ENCODE results near the gene CHST11.

CHST11 gene

DNA sequence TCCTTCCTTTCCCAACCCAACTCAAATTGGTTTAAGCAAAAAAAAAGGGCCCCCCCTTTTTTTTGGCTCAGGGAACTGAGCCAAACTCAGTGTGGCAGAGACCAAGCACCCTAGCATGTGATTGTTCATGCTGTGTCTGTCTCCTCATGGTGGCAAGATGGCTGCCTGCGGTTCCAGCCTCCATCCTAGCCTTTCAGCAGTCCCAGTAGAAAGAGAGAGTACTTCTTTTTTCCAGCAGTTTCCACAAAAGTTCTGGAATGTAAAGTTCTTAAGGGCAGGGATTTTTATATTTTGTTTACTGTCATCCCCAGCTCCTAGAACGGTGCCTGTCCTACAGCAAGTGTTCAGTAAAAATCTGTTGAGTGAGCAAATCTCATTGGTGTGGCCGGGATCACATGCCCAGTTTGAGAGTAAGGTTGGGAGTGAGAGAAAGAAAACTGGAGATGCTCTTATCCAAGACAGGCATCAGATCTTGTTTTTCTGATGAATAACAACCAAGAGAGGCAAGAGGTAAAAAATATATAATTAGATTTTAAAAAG is 22.4 kb downstream of the CHST11 start:
- DNase-seq (ENCODE audit: extremely low read depth in 1 of 2, low read depth in 1 of 2), result no peak

DNA sequence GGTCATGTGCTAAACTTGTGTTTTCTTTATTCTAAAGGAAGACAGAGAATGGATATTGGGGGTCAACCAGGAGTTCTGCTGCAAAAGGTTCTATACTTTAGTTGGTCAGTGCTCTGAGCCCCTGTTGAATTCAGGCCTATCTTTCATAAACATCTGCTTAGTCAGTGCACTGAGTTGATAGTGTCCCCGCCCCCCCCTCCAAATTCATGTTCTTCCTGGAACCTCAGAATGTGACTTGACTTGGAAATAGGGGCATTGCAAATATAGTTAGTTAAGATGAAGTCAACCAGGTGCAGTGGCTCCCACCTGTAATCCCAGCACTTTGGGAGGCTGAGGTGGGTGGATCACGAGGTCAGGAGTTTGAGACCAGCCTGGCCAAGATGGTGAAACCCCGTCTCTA is 23.3 kb downstream of the CHST11 start:
- no peak for DNase-seq (ENCODE audit: extremely low read depth in 1 of 2, low read depth in 1 of 2)

DNA sequence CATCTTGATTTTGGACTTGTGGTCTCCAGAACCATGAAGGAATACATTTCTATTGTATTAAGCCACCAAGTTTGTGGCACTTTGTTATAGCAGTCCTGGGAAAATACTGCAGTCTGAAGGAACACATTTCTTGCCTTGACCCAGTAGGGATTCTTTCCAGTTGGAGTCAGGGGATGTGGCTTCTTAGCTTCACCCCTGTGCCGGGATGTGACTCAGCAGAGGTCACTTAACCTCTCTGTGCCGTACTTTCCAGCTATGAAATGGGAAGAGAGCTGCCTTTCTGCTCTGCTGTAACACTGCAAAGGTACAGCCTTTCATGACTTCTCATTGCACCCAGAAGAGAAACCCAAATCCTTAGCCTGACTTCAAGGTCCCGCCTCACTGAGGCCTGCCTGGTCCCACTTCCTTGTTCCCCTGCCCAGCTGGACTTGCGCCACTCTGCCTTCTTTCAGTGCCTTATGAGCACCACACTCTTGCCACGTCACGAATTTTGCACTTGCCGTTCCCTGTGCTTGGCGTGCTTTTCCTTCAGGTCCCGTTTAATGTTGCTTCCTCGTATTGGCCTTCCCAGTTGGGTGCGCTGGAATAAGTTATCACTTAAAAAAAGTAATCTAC is 24.2 kb downstream of the CHST11 start:
- no peak for DNase-seq (ENCODE audit: extremely low read depth in 1 of 2, low read depth in 1 of 2)

DNA sequence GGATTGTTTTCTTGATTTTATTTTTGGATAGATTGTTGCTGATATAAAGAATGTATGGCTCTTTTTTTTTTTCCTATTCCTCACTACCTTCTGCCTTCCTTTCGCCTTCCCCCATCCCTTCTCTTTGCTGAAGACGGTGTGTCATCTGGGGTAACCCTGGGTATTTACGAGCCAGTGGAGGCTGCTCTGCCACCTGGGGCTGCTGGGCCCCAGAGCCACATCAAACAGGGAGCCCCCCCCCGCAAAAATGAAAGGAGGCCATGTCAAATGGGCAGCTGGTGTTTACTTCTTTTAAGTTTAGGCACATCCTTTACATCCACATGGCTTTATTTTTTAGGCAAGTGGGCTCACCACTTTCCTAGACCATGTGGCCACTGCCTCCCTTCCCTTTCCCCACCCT is 25.4 kb downstream of the CHST11 start:
- no peak for DNase-seq (ENCODE audit: extremely low read depth in 1 of 2, low read depth in 1 of 2)

DNA sequence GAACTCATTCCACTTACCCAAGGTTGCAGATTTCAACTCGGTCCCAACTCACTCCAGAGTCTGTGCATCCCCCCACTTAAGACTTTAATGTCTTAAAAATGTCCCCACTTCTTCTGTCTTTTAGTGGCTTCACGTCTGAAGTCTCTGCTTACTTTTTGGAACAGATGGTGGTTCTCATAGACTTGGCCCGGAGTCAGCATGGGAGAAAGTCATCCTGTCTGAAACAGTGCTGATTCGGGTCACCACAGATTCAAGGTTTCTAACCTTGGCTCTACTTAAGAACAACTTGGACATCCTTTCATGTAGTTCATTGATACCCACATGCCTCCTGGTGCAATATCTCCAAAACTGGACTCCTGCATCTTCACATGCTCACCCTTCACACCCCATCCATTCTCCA is 26.0 kb downstream of the CHST11 start:
- no peak for DNase-seq (ENCODE audit: extremely low read depth in 1 of 2, low read depth in 1 of 2)

GRCh38 chr12:104484079-104484478 is 27.3 kb downstream of the CHST11 start:
- no peak for DNase-seq (ENCODE audit: extremely low read depth in 1 of 2, low read depth in 1 of 2)

DNA sequence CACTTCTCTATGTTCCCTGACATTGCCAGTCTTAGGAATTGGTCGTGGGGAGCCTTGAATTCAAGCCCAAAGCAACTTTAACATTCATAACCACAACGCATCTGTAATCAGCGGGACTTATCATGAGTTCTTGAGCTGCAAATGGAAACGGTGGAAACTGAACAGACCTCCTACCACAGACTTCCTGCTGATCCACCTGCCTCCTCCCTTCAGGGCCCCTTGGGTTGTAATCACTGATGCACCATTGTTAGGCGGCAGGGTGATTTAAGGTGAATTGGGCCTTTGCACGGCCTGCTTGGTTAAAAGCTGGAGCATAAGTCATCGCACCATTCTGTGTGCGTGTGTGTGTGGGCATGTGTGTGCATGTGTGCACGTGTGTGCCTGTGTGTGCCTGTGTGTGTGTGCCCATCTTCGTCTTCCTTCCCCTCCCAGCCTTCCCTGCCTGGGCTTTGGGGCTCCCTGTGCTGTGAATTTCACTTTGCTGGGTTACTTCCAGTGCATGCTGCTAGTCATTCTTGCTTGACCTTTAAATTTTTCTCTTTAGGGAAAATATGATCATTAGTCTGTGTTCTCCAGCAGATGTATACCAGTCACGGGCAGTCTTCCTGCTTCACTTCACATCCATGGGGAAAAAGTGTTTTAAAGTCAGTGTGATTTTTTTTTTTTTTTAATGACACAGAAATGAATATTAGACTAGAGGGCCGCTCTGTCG is 29.1 kb downstream of the CHST11 start:
- DNase-seq (ENCODE audit: extremely low read depth in 1 of 2, low read depth in 1 of 2), result no peak

DNA sequence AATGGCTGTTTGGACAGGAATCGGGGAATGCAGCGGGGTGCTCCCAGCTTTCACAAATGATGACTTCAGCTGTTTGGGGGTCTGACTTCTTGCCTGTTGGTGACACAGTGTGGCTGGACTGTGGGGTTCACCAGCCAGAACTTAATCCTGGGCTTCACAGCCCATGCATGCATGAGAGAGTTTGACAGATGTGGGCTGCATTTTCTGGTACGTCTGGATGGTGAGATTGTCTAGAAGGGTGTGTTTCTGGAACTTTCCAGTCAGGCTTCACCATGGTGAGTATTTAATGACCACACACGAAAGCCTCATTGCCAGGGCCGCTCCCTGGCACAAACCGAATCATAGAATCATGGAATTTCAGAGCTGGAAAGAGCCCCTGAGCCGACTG is 29.6 kb downstream of the CHST11 start:
- no peak for DNase-seq (ENCODE audit: extremely low read depth in 1 of 2, low read depth in 1 of 2)

DNA sequence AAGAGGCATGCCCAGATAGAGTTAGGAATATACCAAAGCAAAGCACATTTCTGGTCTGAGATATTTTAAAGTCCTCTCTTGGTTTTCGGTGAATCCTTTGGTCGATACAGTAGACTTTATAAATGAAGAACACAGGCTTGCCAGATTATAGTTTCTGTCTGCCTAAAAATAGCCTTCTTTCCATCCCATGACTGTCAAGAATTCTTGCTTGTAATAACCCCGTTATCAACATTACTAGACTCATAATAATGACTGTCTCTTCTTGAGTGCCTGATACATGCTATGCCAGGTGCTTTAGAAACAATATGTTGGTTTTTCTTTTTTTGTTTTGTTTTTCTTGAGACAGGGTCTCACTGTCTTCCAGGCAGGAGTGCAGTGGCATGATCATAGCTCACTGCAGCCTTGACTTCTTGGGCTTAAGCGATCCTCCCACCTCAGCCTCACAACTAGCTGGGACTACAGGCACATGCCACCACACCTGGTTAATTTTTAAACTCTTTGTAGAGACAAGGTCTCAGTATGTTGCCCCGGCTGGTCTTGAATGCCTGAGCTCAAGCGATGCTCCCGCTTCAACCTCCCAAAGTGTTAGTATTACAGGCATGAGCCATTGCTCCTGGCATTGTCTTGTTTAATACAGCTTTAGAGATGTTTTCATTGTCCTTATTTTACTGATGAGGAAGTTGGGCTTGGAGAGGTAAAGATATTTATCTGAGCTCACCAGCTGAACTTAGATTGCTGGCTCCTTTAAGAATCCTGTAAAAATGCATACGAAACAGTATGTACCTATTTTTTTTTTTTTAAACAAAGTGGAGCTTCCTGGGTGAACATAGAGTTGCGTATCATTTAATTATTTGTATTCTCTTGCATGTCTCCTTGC is 30.4 kb downstream of the CHST11 start:
- DNase-seq (ENCODE audit: extremely low read depth in 1 of 2, low read depth in 1 of 2), result no peak

- no peak for DNase-seq (ENCODE audit: extremely low read depth in 1 of 2, low read depth in 1 of 2)
These were observed 31.6 kb downstream of the CHST11 start for GRCh38 chr12:104488374-104488773.

DNA sequence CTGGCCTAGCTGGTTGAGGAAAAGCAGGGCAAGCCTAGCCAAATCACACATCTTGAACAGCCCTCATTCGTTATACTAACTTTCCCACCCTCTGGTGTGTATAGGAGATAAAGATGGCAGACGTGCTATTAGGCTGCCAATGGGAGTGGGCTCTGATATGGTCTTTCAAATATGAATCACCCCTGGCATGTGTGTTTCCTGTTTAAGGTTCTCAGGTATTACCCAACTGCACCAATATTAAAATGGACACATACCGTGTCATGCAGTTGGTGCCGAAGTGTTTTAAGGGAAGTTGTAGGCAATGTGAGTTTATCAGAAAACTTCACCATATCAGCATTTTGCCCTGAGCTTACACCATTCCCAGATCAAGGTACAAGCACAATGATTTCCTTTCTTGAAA is 33.4 kb downstream of the CHST11 start:
- DNase-seq (ENCODE audit: extremely low read depth in 1 of 2, low read depth in 1 of 2), result no peak

DNA sequence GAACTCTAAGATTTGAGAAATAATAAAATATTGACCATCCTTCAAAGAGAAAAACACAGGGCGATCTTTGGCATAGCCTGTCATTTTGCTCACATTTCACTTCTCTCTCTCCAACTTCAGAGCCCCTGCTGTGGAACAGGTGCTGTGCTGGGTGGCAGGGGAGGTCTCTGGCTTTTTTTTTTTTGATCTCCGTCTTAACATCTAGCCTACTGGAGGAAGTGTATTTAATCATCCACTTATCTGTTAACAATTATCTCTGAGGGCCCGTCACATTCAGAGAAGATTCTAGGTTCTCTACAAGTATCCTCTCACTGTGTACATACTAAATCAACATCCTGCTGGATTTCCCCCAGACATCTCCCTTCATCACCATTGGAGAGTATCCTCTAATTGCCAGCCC is 34.1 kb downstream of the CHST11 start:
- no peak for DNase-seq (ENCODE audit: extremely low read depth in 1 of 2, low read depth in 1 of 2)

GRCh38 chr12:104493496-104493895 is 36.7 kb downstream of the CHST11 start:
- DNase-seq (ENCODE audit: extremely low read depth in 1 of 2, low read depth in 1 of 2), result no peak

DNA sequence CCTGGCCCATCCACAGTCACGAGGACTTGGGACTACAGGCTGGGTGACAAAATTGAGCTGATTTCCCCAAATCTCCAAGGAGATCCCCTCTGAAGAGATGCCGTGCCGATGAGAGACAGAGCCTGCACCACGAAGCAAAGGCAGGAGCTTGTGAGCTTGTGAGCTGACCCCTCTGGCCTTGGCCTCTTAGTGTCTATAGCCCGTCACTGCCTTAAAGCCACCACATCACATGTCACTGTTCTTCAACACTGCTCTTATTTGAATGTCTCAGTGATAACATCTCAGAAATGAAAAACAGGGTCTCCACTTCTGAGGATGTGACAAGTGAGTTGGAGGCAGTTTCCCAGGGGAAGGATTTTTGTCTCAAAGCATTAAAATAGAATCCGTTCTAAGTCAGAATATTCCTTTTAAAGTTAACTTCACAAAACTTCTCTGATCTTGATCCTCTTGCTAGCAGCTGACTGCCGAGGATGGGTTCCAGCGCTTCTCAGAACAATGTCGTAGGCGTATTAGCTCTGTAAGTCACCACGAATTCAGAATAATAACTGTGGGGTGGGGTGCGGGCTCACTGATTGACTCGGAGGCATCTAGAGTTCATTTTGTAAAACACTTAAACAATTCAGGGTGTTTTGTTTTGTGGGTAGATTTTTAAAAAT is 37.5 kb downstream of the CHST11 start:
- DNase-seq (ENCODE audit: extremely low read depth in 1 of 2, low read depth in 1 of 2), result no peak

- DNase-seq (ENCODE audit: extremely low read depth in 1 of 2, low read depth in 1 of 2), result no peak
These were observed 38.0 kb downstream of the CHST11 start for GRCh38 chr12:104494793-104495158.

DNA sequence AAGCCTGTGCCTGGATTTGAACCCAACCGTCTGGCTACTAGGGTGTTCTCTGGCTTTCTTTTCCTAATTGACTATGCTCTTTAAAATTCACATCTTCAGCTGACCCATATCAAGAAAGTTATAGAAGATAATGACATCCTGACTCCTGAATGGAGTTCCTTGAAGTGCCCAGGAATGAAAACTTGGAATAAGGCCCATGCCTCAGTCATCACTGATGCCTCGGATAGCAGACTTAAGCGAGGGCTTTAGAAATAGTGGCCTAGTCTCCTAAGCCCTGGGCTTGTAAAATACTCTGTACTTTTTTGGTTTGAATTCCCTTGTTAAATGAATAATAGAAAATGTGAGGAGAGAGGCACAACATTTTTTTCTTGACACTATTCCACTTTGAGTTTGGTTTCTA is 39.0 kb downstream of the CHST11 start:
- DNase-seq (ENCODE audit: extremely low read depth in 1 of 2, low read depth in 1 of 2), result no peak

DNA sequence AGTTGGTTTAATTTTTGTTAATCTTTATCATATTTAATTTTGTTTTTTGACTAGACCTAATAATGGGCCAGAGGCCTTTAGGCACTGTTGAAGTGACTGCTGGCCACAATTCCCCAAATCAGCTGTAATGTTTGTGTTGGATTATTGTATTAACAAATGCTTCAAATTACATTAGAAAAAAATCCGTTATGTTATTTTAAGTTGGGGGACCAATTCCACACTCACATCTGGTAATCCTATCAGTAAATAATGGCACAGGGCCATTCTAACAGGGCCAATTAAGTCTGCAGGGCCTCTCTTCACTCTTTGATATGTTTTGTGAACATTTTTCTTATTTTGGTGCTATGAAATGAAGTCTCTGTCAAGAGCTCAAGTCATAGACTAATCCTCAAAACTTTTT is 39.6 kb downstream of the CHST11 start:
- no peak for DNase-seq (ENCODE audit: extremely low read depth in 1 of 2, low read depth in 1 of 2)

- DNase-seq (ENCODE audit: extremely low read depth in 1 of 2, low read depth in 1 of 2), result no peak
These were observed 41.6 kb downstream of the CHST11 start for GRCh38 chr12:104498211-104498801.

DNA sequence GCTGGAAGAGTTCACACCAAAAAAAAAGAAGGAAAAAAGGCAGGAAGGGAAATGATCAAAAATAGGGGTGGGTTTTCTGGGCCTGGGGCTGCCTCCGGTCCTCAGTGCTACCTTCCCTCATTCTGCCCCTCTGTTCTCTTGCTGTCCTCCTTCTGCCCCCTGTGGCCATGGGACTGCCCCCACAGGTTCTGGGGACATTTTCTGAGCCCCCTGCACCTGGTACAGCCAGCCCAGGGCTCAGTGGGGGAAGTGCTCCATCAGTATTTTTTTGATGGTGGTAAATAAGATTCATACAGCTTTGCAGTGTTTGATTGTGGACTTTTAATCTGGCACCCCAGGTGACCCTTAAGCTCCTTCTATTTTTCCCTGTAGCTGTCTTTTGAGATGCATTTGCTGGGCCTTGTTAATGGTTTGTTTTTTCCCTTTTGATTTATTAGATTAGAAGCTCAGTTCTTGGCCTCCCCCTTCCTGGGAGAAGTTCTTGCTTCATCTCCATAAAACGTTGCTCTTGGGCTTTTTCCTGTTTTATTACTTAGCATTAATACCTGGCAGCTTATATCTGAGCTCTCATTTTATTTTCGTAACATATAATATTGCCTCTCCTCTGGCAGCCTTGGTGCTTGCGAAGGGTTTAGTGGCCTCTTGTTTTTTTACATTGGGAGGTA is 43.1 kb downstream of the CHST11 start:
- no peak for DNase-seq (ENCODE audit: extremely low read depth in 1 of 2, low read depth in 1 of 2)

DNA sequence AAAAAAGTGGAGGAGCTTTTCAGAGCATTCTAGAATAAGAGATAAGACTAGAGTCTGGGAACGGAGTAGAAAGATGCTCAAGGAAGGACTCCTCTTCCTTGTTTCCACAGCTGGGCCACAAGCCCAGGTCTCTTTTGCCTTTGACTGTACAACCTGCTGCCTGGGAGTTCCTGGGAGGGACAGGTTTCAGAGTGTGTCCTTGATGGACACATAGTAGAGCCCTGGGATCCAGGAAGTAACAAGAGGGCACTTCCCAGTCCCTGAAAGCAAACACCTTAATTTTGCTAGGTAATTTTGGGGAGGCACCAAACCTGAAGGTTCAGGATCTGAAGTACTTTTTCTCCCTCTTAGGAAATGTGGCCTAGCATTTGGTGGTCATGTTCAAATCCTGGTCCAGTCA is 44.4 kb downstream of the CHST11 start:
- no peak for DNase-seq (ENCODE audit: extremely low read depth in 1 of 2, low read depth in 1 of 2)
